ENCODE measurements around the gene SCML1. TPM values are rescaled to one million over a fixed set of nuclear protein-coding genes. Genes with fewer than 3 reads are reported as not detected.
A peak's percentile ranks its signal among the peaks of the same experiment; 100 is the strongest.

The SCML1 gene
- total RNA-seq, 2 donors from 2014 or later = 6.6 to 8.8 TPM

DNA sequence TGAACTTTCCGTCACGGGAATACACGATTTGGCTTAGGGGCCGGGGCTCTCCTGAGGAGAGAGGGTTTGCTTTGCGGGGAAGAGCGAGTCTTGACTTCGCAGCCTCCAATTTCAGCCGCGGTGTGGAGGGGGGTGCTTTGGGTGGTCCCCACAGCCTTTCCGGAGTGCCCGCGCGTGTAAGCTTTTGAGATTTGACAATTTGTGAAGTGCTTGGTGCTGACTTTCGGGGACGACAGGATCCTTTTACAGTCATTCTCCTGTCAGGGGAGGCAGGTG, 355 bp downstream of the SCML1 start:
- ATAC-seq (no peak), DNase-seq (no peak)
- intact Hi-C loops (cut with DNase I) = no loop called here

DNA sequence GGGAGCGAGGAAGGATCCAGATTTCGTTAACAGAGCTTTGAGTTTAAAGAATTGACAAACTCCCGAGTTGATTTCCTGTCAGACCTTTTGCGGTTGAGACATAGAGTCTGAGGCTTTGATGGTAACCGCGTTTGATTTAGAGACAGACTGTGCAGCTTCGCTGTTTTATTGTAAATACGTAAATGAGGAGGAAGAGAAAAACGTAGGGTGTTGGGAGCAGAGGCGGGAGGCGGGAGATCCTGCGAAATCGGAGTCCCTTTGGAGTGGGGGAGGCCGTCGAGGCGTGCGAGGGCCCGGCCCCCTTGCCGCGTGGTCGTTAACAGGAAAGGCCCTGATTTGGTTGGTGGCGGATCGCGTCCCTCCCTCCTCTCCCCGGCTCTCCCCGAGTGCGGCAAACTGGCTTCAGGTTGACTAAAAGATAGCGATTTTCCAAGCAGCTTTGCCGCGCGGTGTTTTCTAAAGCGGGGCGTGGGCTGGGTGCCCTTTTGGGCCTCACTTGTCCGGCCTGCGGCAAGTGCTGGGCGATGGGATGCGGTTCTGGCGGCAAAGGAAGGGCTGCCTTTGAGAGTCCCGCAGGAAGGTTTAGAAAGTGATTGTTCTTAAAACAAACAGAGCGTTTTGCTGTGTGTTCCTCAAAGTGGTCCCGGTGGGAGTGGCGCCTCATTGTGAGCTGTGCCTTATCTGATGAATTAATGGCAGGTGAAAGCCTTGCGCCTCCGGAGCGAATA, 857 bp downstream of the SCML1 start:
- peak; percentile 44 for DNase-seq
- peak in 1 of 2 donors; percentile 41 for ATAC-seq
- intact Hi-C loops (cut with DNase I) = no loop called here

DNA sequence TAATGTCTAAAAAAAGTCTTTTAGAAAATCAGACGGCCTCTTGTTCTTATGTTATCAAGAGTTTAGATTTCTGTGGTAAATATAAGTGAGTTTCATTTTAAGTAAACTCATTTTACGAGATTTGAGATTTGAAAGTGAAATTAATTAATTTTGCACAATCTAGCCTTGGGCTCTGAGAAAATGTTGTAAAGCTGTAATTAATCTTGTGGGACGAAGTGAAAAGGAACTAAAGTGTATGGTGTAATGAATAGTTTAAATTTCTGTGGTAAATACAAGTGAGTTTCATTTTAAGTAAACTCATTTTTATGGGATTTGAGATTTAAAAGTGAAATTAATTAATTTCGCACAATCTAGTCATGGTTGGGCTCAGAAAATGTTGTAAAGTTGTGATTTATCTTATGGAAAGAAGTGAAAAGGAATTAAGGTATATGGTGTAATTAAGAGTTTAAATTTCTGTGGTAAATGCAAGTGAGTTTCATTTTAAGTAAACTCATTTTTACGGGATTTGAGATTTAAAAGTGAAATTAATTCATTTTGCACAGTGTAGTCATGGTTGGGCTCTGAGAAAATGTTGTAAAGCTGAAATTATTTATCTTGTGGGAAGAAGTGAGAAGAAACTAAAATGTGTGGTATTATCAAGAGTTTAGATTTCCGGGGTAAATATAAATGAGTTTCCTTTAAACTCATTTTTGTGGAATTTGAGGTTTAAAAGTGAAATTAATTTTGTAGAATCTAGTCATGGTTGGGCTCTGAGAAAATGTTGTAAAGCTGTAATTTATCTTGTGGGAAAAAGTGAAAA, 1.6 kb downstream of the SCML1 start:
- intact Hi-C loops (cut with DNase I) = no loop called here
- DNase-seq = no peak
- no peak for ATAC-seq

DNA sequence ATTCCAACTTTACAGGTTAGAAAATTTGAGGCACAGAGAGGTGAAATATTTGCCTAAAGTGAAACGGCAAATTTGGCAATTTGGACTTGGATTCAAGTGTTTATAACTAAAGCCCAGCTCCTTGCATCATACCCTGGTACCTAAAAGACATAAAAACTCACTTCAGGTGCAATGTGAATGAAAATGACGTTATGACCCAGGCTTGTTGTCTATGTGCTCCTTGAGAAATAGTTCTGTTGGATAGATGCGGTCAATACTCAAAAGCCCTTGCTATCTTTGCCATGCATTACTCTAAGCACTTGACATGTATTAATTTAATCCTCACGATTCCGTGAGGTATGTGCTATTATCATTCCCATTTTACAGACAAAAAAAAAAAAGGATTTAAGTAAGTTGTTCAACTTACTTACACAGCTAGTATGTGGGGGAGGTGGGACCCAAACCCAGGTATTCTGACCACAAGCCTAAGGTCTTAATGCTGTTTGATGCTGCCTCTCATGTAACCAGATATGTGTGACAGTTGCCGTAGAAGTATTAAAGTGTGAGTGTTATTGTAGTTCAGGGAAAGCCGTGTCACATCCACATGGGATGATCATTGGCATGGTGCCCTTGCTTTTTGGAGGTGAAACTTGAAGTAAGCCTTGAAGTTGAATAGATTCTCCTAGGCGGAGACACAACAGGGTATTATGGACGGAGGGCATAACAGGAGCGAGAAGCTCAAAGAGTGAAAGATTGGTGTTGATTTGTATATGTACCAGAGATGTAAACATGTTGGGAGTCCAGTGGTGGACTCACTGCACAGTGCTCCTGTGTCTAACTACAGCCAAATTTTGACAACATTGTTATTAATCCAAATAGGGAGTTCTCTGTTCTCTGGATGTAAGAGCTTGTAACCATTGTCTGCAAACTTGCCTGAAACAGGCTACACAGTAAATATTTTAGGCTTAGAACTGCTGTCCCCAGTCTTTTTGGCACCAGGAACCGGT, 3.1 kb downstream of the SCML1 start:
- intact Hi-C loops (cut with DNase I) = no loop called here
- ATAC-seq (no peak), DNase-seq (no peak)

DNA sequence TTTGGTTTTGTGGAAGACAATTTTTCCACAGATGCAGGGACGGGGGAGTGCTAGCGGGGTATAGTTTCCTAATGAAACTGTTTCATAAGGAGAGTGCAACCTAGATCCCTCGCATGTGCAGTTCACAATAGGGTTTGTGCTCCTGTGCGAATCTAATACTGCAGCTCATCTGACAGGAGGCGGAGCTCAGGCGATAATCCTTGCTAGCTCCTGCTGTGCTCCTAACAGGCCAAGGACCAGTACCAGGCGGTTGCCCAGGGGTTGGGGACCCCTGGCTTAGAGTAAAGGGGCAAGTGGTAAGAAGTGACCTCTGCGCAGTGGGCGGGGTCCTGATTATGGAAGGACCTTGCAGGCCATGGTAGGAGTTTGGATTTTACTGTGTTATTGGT, 3.8 kb downstream of the SCML1 start:
- intact Hi-C loops (cut with DNase I) = no loop called here
- DNase-seq (no peak), ATAC-seq (no peak)

DNA sequence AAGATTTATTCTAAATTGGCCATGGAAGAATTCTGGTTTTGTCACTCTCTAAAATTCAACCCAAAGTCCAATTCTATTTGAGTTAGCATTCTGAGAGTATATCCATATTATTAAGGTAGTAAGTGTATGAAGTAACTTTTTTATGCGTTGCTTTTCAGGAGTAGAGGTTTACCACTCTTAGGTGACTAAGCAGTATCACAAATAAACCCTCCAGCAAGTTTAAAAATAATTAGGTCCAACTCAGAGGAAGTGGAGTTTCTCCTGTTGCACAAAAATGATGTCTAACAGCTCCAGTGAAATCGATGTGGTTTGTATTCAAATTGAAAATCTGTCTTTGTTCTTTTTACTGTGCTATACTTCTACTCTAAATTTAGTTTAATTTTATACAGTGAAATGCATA, 6.6 kb downstream of the SCML1 start:
- ATAC-seq = no peak
- no peak for DNase-seq
- intact Hi-C loops (cut with DNase I) = no loop called here

DNA sequence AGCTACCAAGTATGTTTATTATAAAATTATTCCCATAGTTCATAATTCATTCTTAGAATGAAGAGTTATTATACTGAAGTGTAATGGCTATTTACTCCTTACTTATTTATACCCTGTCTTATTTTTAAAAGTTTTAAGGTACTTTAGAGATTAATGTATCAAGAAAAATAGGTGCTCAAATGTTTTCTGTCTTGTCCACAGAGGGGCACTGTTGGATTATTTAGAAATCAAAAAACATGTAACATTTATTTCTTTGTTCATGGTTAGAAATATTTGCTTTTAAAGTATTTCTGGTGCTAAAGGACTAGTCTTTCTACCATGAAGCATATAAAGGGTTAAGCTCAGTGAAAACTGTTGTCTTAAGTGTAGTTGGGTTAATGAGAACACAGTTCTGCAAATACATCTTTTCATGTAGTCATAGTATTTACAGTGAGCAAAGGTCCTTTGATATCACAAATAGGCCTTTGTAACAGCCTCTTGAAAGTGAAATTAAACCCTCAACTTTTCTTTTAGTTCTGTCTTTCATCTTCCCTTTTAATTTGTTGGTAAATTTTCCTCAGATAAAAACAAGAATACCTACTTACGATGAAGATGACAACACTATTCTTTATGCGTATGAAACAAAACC, 7.7 kb downstream of the SCML1 start:
- ATAC-seq (no peak), DNase-seq (no peak)
- intact Hi-C loops (cut with DNase I) = no loop called here

DNA sequence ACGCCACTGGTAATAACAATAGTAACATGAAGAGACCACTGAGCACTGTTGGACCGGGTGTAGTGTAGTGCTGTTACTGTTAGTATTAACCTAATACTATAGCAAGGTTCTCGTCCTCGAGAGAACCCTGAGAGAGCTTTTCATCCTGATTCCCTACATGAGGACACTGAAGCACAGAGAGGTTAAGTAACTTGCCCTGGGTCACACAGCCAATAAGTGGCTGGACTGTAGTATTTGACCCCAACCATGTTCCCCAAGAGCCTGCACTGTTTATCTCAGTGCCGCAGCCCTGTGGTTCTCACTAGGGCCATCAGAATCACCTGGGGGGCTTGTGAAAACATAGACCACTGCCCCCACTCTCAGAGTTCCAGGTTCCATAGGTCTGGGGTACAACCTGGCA, 10.4 kb downstream of the SCML1 start:
- intact Hi-C loops (cut with DNase I) = no loop called here
- ATAC-seq (no peak), DNase-seq (no peak)

DNA sequence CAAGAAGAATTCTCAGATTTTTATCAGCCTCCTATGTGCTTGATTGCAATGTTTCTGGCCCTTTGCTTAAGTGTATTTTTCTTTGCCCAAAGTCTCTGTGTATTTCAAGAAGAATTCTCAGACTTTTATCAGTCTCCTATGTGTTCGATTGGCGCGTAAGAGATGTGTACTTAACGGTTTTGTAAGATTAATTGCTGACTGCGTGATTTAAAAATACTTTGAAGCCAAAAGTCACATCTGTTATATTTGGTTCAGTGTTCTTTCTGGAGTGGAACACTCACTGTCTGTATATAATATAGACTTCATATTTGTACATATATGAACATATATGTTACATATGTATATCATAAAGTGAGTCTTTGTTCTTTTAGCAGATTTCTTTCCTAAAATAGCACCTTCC, 11.4 kb downstream of the SCML1 start:
- no peak for DNase-seq
- no peak for ATAC-seq
- intact Hi-C loops (cut with DNase I) = no loop called here

DNA sequence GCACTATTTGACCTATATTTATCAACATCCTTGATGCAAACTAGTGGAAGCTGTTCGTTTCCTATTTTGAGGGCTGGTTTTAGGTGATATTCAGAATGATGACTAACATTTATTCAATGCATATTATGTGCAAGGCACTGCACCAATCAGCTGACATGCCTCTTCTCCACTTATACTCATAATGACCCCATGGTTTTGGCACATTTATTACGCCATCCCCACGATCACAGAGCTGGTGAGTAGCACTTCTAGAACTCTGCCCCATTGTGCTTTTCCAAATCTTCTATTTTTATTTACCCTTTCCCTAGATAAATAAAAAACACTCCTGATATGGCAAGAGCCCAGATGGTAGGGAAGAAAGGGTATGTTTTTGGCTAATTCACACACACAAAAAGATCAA, 13.1 kb downstream of the SCML1 start:
- ATAC-seq (no peak), DNase-seq (no peak)
- intact Hi-C loops (cut with DNase I) = no loop called here

DNA sequence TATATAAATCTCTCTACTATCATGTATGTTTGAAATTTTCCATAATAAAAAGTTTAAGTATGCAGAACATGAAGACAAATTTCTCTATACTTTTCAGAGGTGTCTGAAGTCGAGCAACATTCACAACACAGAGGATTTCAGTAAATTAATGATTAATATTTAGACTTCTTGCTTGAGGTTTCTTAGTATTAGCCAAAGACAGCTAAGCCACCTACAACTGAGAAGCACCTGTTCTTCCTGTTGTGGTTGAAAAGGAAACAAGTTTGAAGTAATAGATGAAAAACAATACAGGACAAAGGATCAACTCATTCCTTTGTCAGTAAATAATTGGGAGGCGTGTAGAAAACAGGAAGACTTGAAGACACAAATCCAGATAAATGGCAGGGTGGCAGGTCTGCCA, 21.1 kb downstream of the SCML1 start:
- ATAC-seq = no peak
- intact Hi-C loops (cut with DNase I) = no loop called here
- DNase-seq = no peak

DNA sequence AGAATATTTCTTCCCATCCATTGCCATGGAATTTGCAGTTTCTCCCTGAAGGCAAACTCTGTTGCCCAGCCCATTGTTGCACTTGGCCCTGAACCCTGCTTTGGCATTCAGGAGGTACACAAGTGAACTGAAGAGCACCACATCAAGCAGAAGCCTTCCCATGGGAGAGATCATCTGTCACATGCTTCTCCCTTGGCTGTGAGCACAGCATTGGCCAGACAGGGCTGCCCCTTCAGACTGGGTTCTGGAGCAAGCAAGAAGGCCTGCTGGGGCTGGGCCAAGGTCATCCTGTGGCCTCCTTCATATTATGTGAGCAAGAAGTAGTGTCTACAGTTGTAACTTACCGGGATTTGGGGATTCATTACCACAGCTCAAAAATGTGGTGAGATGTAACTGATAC, 22.7 kb downstream of the SCML1 start:
- intact Hi-C loops (cut with DNase I) = no loop called here
- ATAC-seq (no peak), DNase-seq (no peak)

DNA sequence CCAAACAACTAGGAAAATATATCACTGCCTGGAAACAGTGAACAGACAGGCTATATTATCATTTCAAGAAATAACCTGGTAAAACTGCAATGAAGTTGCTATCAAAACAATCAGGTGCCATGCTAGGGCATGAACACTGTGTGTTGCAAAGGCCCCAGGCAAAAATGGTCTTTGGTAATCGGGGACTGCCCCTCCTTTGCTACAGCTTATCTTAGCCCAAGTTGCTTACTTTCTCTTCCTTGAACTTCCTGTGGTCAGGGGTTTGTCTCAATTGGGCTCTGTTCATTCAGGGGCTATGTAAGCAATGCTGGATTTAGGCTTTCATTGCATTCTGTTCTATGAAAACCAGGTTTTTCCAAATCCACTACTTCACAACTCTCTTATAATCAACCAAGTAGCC, 30.4 kb downstream of the SCML1 start:
- ATAC-seq = no peak
- no peak for DNase-seq
- intact Hi-C loops (cut with DNase I) = no loop called here

DNA sequence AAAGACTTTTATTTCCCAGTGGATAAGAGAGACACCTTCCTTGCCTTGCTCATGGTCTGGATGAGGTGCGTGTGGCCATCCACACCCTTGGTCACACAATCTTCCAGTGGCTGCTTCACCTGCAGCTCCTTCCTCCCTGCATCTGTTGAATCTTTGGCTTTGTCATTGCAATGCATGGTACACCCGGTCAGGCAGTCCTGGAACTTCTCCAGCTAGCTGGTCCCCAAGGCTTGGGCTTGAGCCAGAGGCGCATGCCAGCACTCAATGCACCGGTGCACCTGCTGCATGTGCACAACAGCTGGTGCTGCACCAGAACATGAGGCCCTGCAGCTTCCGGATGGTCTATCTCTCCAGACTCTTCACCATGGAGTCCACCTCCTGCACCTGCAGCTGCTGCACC, 31.7 kb downstream of the SCML1 start:
- intact Hi-C loops (cut with DNase I) = no loop called here
- DNase-seq (no peak), ATAC-seq (no peak)

DNA sequence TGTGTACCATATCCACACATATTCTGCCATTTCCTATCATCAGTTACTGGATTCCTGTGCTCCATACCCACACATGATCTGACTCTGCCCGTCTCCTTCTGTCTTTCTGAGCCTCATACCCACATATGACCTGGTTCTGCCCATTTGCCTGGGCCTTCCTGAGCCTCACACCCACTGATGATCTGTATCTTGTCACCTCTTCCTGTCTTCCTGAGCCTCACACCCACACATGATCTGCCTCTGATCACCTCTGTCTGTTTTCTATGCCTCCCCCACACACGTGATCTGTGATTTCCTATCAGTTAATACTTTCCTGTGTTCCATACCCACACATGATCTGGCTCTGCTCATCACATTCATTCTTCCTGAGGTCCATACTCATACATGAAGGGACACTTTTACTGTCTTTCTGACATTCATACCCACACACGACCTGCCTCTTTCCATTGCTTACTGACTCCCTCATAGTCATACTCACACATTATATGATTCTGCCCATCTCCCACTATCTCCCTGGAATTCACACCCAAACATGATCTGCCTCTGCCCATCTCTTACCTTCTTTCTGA, 32.5 kb downstream of the SCML1 start:
- no peak for DNase-seq
- intact Hi-C loops (cut with DNase I) = no loop called here
- no peak for ATAC-seq

DNA sequence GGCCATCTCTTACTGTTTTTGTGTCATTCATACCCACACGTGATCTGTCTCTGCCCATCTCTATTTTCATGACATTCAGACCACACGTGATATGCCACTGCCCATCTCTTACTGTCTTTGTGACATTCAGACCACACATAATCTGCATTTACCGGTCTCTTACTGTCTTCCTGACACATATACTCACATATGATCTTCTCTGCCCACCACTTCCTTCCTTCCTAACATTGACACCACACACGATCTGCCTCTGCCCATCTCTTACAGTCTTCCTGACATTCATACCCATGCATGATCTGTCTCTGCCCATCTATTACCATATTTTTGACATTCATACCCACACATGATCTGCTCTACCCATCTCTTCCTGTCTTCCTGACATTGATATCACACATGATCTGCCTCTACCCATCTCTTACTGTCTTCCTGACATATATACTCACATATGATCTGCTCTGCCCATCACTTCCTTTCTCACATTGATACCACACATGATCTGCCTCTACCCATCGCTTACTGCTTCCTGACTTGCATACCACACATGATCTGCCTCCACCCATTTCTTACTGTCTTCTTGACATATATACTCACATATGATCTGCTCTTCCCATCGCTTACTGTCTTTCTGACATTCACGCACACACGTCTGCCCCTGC, 36.1 kb downstream of the SCML1 start:
- intact Hi-C loops (cut with DNase I) = no loop called here
- ATAC-seq = no peak
- DNase-seq = no peak

DNA sequence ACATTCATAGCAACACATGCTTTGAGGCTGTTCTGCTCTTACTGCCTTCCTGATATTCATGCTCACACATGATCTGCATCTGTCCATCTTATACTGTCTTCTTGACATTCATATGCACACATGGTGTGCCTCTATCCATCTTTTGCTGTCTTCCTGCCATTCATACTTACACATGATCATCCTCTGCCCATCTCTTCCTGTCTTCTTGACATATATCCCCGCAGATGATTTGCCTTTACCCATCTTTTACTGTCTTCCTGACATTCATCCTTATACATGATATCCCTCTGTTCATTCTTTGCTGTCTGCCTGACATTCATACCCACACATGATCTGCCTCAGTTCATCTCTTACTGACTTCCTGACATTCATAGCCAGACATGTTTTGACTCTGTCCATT, 36.8 kb downstream of the SCML1 start:
- intact Hi-C loops (cut with DNase I) = no loop called here
- DNase-seq (no peak), ATAC-seq (no peak)

DNA sequence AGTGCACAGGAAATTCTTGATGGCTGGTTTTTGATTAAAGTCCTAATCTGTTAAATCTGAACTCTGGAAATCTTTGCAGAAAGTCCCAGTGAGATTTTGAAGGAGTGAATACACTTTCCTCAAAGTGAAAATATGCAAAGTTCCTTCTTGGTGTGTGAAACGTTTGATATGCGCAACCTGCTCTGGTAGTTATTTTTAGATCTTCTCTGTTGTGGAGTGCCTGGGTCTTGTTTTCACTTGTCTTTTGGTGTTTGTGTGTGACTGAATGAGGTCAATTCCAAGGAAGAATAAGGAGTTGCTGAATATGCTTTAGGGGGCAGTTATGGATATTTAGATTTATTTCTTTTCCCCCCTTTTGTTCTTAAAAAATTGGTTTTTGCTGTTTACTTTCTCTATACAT, 41.7 kb downstream of the SCML1 start:
- no peak for DNase-seq
- no peak for ATAC-seq
- intact Hi-C loops (cut with DNase I) = no loop called here

DNA sequence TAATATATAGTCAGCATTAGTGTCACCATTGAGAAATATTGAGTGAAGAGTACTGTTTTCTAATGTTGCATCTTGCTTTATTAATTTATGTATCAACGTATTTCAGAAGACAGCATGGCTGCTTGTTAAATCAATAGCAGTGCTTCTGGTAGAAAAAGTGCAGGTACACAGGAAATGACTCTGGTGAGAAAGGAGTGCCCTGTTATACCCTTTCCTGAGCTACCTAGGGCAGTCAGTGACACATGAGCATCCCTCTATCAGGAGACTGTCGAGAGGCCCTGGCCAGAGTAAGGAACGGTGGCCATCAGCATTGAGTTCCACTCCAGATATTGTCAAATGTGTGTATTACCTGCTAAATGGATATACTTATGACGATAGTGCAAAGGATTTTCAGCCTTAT, 42.1 kb downstream of the SCML1 start:
- ATAC-seq (no peak), DNase-seq (no peak)
- intact Hi-C loops (cut with DNase I) = no loop called here

All from left cardiac atrium (tissue), 4 donors.